HUDEP-2 (cell line): ENCODE measurements around the gene XRCC5.
A peak's percentile ranks its signal among the peaks of the same experiment; 100 is the strongest.
"Not testable (repeated sequence)": the region's sequence is repeated elsewhere in the genome, so short reads cannot be mapped to it uniquely, and the experiment has no call there.

Experiments
- DNase-seq, 76 experiments: peaks; one replicate each; lab custom pipeline; 2025; ENCODE audit not compliant: unreplicated experiment in 76 of 76; lab: John Stamatoyannopoulos, UW

Gene XRCC5

GRCh38 chr2:216114714-216115531, 5.8 kb downstream of the XRCC5 start:
- DNase-seq: peak; percentile 17 to 98 (median 92)

GRCh38 chr2:216116418-216116817, 7.3 kb downstream of the XRCC5 start:
- no peak for DNase-seq

- no peak for DNase-seq
Observed at GRCh38 chr2:216117561-216118340, 8.6 kb downstream of the XRCC5 start.

GRCh38 chr2:216118474-216118873, 9.3 kb downstream of the XRCC5 start:
- no peak for DNase-seq

GRCh38 chr2:216119146-216119545, 10.0 kb downstream of the XRCC5 start:
- DNase-seq: no peak

GRCh38 chr2:216119986-216120385, 10.8 kb downstream of the XRCC5 start:
- no peak for DNase-seq

GRCh38 chr2:216121255-216121654, 12.1 kb downstream of the XRCC5 start:
- no peak for DNase-seq

GRCh38 chr2:216126943-216127342, 17.8 kb downstream of the XRCC5 start:
- no peak for DNase-seq

GRCh38 chr2:216130346-216130971, 21.3 kb downstream of the XRCC5 start:
- DNase-seq: no peak

GRCh38 chr2:216131175-216131926, 22.2 kb downstream of the XRCC5 start:
- DNase-seq: no peak

- no peak for DNase-seq
Observed at GRCh38 chr2:216132585-216132984, 23.4 kb downstream of the XRCC5 start.

GRCh38 chr2:216133397-216133796, 24.2 kb downstream of the XRCC5 start:
- DNase-seq: no peak

- DNase-seq: no peak
Observed at GRCh38 chr2:216134958-216135541, 25.9 kb downstream of the XRCC5 start.

- peak in 6 of 76 experiments; percentile 1 to 29 (median 10) for DNase-seq
Observed at GRCh38 chr2:216139884-216140283, 30.7 kb downstream of the XRCC5 start.

- not testable (repeated sequence) for DNase-seq
Observed at GRCh38 chr2:216141516-216141915, 32.4 kb downstream of the XRCC5 start.

GRCh38 chr2:216142540-216142939, 33.4 kb downstream of the XRCC5 start:
- no peak for DNase-seq

- no peak for DNase-seq
Observed at GRCh38 chr2:216144372-216144771, 35.2 kb downstream of the XRCC5 start.

- DNase-seq: no peak
Observed at GRCh38 chr2:216144857-216145256, 35.7 kb downstream of the XRCC5 start.

- DNase-seq: no peak
Observed at GRCh38 chr2:216146573-216146972, 37.4 kb downstream of the XRCC5 start.
